ENCODE data around the gene OTUD5. TPM values are rescaled to one million over a fixed set of nuclear protein-coding genes. Genes with fewer than 3 reads are reported as not detected.

OTUD5 gene
- total and polyA plus RNA-seq, 3 donors from 2014 or later: 36.2 to 77.1 (median 74.3) TPM

- DNase-seq: no peak
- H3K9me3 ChIP-seq: no peaks in the 10 kb centered on the region
- H3K4me1 ChIP-seq: peaks cover 4% of the 10 kb centered on the region
- H3K27ac ChIP-seq: no peak overlapping the region
- intact Hi-C loops (cut with DNase I; ENCODE audit: low total_unique reads): no loop called here
- H3K36me3 ChIP-seq (ENCODE audit: low read depth, missing control alignments): no peaks in the 10 kb centered on the region
- H3K4me3 ChIP-seq: no peak overlapping the region
- H3K27me3 ChIP-seq: no peaks in the 10 kb centered on the region
- 71 to 78% methylated on average over 6 of the region's 6 CpGs for WGBS, 2 donors
- no peak for TF ChIP-seq CTCF (IDR thresholded peaks at IDR 0.05)
- TF ChIP-seq POLR2A (IDR thresholded peaks at IDR 0.05): no peak
These were observed 39.6 kb upstream of the OTUD5 start for GRCh38 chrX:48996969-48997368.

GRCh38 chrX:48992341-48992740 lies 34.9 kb upstream of the OTUD5 start:
- Histone ChIP-seq H3K4me1 (no peaks in the 10 kb centered on the region), H3K9me3 (no peaks in the 10 kb centered on the region), H3K27ac (no peak overlapping the region), H3K27me3 (no peaks in the 10 kb centered on the region), H3K36me3 (ENCODE audit: low read depth, missing control alignments) (no peaks in the 10 kb centered on the region), H3K4me3 (no peak overlapping the region)
- TF ChIP-seq CTCF (IDR thresholded peaks at IDR 0.05) (no peak), POLR2A (IDR thresholded peaks at IDR 0.05) (no peak)
- no peak for DNase-seq
- intact Hi-C loops (cut with DNase I; ENCODE audit: low total_unique reads): no loop called here

- intact Hi-C loops (cut with DNase I; ENCODE audit: low total_unique reads): no loop called here
- Histone ChIP-seq H3K27me3 (no peaks in the 10 kb centered on the region), H3K4me3 (no peak overlapping the region), H3K4me1 (no peaks in the 10 kb centered on the region), H3K9me3 (no peaks in the 10 kb centered on the region), H3K27ac (no peak overlapping the region), H3K36me3 (ENCODE audit: low read depth, missing control alignments) (no peaks in the 10 kb centered on the region)
- WGBS, 2 donors: 57 to 80% methylated on average over 1 to 4 of the region's 4 CpGs
- TF ChIP-seq CTCF (IDR thresholded peaks at IDR 0.05): no peak
- no peak for TF ChIP-seq POLR2A (IDR thresholded peaks at IDR 0.05)
- no peak for DNase-seq
These were observed 32.1 kb upstream of the OTUD5 start for GRCh38 chrX:48989483-48989882.

- H3K27ac ChIP-seq: no peak overlapping the region
- no peak for DNase-seq
- H3K27me3 ChIP-seq: no peaks in the 10 kb centered on the region
- H3K36me3 ChIP-seq (ENCODE audit: low read depth, missing control alignments): no peaks in the 10 kb centered on the region
- 88 to 91% methylated on average over 3 of the region's 3 CpGs for WGBS, 2 donors
- intact Hi-C loops (cut with DNase I; ENCODE audit: low total_unique reads): no loop called here
- no peaks in the 10 kb centered on the region for H3K4me1 ChIP-seq
- no peak overlapping the region for H3K4me3 ChIP-seq
- no peaks in the 10 kb centered on the region for H3K9me3 ChIP-seq
- TF ChIP-seq POLR2A (IDR thresholded peaks at IDR 0.05): no peak
- no peak for TF ChIP-seq CTCF (IDR thresholded peaks at IDR 0.05)
These were observed 26.5 kb upstream of the OTUD5 start for GRCh38 chrX:48983896-48984295.

- no peaks in the 10 kb centered on the region for H3K27me3 ChIP-seq
- DNase-seq: no peak
- H3K27ac ChIP-seq: no peak overlapping the region
- no peaks in the 10 kb centered on the region for H3K9me3 ChIP-seq
- no peaks in the 10 kb centered on the region for H3K36me3 ChIP-seq (ENCODE audit: low read depth, missing control alignments)
- no peak for TF ChIP-seq CTCF (IDR thresholded peaks at IDR 0.05)
- TF ChIP-seq POLR2A (IDR thresholded peaks at IDR 0.05): no peak
- intact Hi-C loops (cut with DNase I; ENCODE audit: low total_unique reads): no loop called here
- 90 to 94% methylated on average over 9 to 15 of the region's 17 CpGs for WGBS, 2 donors
- no peak overlapping the region for H3K4me3 ChIP-seq
- H3K4me1 ChIP-seq: no peaks in the 10 kb centered on the region
These were observed 25.7 kb upstream of the OTUD5 start for GRCh38 chrX:48983081-48983480.

Measured in testis (tissue), 3 donors.